ENCODE data around the gene HSF2BP.

HSF2BP gene

DNA sequence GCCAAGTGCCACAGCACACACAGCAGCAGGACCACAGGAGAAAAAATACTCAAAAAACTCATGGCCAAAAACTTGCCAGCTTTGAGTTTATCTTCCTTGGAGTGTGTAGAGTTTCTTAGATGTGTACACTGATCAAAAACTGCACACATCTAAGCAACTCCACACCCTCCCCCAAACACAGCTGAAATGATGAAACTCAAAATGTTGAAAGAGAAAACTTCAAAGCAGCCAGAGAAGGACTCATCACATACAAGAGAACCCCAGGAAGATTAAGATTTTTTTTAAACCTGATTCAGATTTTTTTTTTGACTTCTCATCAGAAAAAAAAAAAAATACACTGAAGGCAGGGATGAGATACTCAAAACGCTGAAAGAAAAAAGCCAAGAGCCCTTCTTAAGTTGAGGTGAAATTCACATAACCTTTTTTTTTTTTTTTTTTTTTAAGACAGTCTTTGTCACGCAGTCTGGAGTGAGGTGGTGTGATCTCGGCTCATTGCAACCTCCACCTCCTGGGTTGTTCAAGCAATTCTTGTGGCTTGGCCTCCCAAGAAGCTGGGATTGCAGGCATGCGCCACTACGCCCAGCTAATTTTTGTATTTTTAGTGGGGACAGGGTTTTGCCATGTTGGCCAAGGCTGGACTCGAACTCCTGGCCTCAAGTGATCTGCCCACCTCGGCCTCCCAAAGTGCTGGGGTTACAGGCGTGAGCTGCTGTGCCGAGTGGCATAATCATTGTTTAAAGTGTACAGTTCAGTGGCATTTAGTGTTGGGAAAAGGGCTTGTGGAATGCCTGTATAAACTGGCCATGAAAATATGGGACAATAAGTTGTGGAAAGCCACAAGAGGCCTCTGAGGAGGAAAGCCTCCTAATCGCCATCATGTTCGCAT is 38.7 kb upstream of the HSF2BP start:
- H3K9me3 ChIP-seq (ENCODE audit: control insufficient read depth in 2 of 2, low read length in 2 of 2): no peaks in the 10 kb centered on the region
- H3K4me3 ChIP-seq (ENCODE audit: low read length in 2 of 2): no peak overlapping the region
- peaks cover 5% of the 10 kb centered on the region in 2 donors for H3K4me1 ChIP-seq (ENCODE audit: control insufficient read depth in 2 of 2, insufficient read depth in 2 of 2, low read length in 2 of 2)
- H3K27me3 ChIP-seq (ENCODE audit: control insufficient read depth in 2 of 2, insufficient read depth in 2 of 2, low read length in 2 of 2): no peaks in the 10 kb centered on the region
- peaks cover 7 to 11% of the 10 kb centered on the region in 2 donors for H3K36me3 ChIP-seq (ENCODE audit: control insufficient read depth in 2 of 2, insufficient read depth in 2 of 2, low read length in 2 of 2)
- H3K27ac ChIP-seq (ENCODE audit: low read depth in 2 of 2, low read length in 2 of 2): no peak overlapping the region
- no peak overlapping the region for H3K9ac ChIP-seq (ENCODE audit: low read depth in 1 of 2, low read length in 2 of 2)

DNA sequence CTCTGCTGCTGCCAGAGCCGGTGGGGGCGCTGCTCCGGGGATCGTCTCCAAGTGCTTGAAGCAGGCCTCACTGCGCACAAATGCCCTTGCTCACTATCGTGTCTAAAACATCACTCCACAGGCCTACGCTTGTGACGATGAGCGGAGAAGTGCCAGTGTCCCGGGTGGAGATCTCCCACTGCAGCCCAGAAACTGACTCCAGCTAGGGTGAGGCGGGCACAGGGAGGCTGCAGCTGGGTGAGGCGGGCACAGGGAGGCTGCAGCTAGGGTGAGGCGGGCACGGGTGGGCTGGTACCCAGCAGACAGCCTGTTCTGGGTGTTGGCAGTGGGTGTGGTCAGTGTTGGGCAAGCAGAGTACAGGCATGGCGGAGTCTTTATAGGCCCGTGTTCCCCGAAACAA is 36.9 kb upstream of the HSF2BP start:
- no peak overlapping the region for H3K9ac ChIP-seq (ENCODE audit: low read depth in 1 of 2, low read length in 2 of 2)
- peaks cover 0 to 2% of the 10 kb centered on the region in 2 donors for H3K4me1 ChIP-seq (ENCODE audit: control insufficient read depth in 2 of 2, insufficient read depth in 2 of 2, low read length in 2 of 2)
- no peaks in the 10 kb centered on the region for H3K9me3 ChIP-seq (ENCODE audit: control insufficient read depth in 2 of 2, low read length in 2 of 2)
- H3K27ac ChIP-seq (ENCODE audit: low read depth in 2 of 2, low read length in 2 of 2): no peak overlapping the region
- no peaks in the 10 kb centered on the region for H3K27me3 ChIP-seq (ENCODE audit: control insufficient read depth in 2 of 2, insufficient read depth in 2 of 2, low read length in 2 of 2)
- peaks cover 15 to 22% of the 10 kb centered on the region in 2 donors for H3K36me3 ChIP-seq (ENCODE audit: control insufficient read depth in 2 of 2, insufficient read depth in 2 of 2, low read length in 2 of 2)
- H3K4me3 ChIP-seq (ENCODE audit: low read length in 2 of 2): no peak overlapping the region

- Histone ChIP-seq H3K9me3 (ENCODE audit: control insufficient read depth in 2 of 2, low read length in 2 of 2) (no peaks in the 10 kb centered on the region), H3K4me1 (ENCODE audit: control insufficient read depth in 2 of 2, insufficient read depth in 2 of 2, low read length in 2 of 2) (no peaks in the 10 kb centered on the region), H3K9ac (ENCODE audit: low read depth in 1 of 2, low read length in 2 of 2) (no peak overlapping the region), H3K36me3 (ENCODE audit: control insufficient read depth in 2 of 2, insufficient read depth in 2 of 2, low read length in 2 of 2) (peaks cover 29 to 32% of the 10 kb centered on the region in 2 donors), H3K27ac (ENCODE audit: low read depth in 2 of 2, low read length in 2 of 2) (no peak overlapping the region), H3K4me3 (ENCODE audit: low read length in 2 of 2) (no peak overlapping the region), H3K27me3 (ENCODE audit: control insufficient read depth in 2 of 2, insufficient read depth in 2 of 2, low read length in 2 of 2) (no peaks in the 10 kb centered on the region)
Measured at GRCh38 chr21:43694437-43695079, 35.3 kb upstream of the HSF2BP start.

DNA sequence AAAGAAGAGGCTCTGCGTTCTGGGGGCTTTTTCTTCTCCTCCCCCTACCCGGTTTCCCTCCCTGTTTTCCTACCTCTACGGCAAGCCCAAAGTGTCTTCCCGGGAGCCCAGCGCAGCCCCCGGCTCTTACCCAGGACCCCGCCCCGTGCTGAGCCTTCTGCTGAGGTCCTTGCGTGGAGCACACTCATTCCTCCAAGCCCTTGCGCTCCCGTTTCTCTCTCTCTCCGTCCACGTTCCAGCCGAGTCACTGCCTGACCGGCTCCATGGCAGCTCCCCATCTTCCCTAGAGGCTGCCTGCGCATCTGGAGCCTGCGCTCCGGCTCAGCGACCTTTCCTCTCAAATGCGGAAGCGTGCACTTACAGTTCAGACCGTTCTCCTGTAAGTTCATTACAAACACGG is 34.7 kb upstream of the HSF2BP start:
- Histone ChIP-seq H3K36me3 (ENCODE audit: control insufficient read depth in 2 of 2, insufficient read depth in 2 of 2, low read length in 2 of 2) (peaks cover 31 to 38% of the 10 kb centered on the region in 2 donors), H3K9ac (ENCODE audit: low read depth in 1 of 2, low read length in 2 of 2) (no peak overlapping the region), H3K4me1 (ENCODE audit: control insufficient read depth in 2 of 2, insufficient read depth in 2 of 2, low read length in 2 of 2) (no peaks in the 10 kb centered on the region)

DNA sequence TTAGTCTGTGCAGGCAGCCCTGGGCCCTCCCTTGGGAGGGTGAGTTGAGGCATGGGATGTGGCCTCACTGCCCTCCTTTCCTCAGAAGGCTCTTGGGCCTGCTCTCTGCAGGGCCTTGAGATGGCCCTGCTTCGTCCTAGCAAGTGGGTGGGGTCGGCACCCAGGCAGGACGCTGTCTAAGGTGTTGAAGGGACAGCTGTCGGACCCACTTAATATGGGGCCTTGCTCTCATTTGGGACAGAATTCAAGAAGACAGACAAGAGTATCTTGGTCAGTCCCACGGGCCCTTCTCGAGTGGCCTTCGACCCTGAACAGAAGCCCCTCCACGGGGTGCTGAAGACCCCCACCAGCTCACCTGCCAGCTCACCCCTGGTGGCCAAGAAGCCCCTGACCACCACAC is 33.7 kb upstream of the HSF2BP start:
- no peak overlapping the region for H3K9ac ChIP-seq (ENCODE audit: low read depth in 1 of 2, low read length in 2 of 2)
- no peaks in the 10 kb centered on the region for H3K9me3 ChIP-seq (ENCODE audit: control insufficient read depth in 2 of 2, low read length in 2 of 2)
- H3K27me3 ChIP-seq (ENCODE audit: control insufficient read depth in 2 of 2, insufficient read depth in 2 of 2, low read length in 2 of 2): no peaks in the 10 kb centered on the region
- no peak overlapping the region for H3K27ac ChIP-seq (ENCODE audit: low read depth in 2 of 2, low read length in 2 of 2)
- H3K4me3 ChIP-seq (ENCODE audit: low read length in 2 of 2): no peak overlapping the region
- no peaks in the 10 kb centered on the region for H3K4me1 ChIP-seq (ENCODE audit: control insufficient read depth in 2 of 2, insufficient read depth in 2 of 2, low read length in 2 of 2)
- peaks cover 31 to 47% of the 10 kb centered on the region in 2 donors for H3K36me3 ChIP-seq (ENCODE audit: control insufficient read depth in 2 of 2, insufficient read depth in 2 of 2, low read length in 2 of 2)

More for the DNA sequence above, 34.7 kb upstream of the HSF2BP start:
- Histone ChIP-seq H3K27ac (ENCODE audit: low read depth in 2 of 2, low read length in 2 of 2) (no peak overlapping the region), H3K4me3 (ENCODE audit: low read length in 2 of 2) (no peak overlapping the region), H3K27me3 (ENCODE audit: control insufficient read depth in 2 of 2, insufficient read depth in 2 of 2, low read length in 2 of 2) (no peaks in the 10 kb centered on the region), H3K9me3 (ENCODE audit: control insufficient read depth in 2 of 2, low read length in 2 of 2) (no peaks in the 10 kb centered on the region)

- H3K27me3 ChIP-seq (ENCODE audit: control insufficient read depth in 2 of 2, insufficient read depth in 2 of 2, low read length in 2 of 2): no peaks in the 10 kb centered on the region
- H3K4me1 ChIP-seq (ENCODE audit: control insufficient read depth in 2 of 2, insufficient read depth in 2 of 2, low read length in 2 of 2): no peaks in the 10 kb centered on the region
- H3K36me3 ChIP-seq (ENCODE audit: control insufficient read depth in 2 of 2, insufficient read depth in 2 of 2, low read length in 2 of 2): peaks cover 38 to 58% of the 10 kb centered on the region in 2 donors
- H3K9me3 ChIP-seq (ENCODE audit: control insufficient read depth in 2 of 2, low read length in 2 of 2): no peaks in the 10 kb centered on the region
- H3K4me3 ChIP-seq (ENCODE audit: low read length in 2 of 2): no peak overlapping the region
- no peak overlapping the region for H3K9ac ChIP-seq (ENCODE audit: low read depth in 1 of 2, low read length in 2 of 2)
- H3K27ac ChIP-seq (ENCODE audit: low read depth in 2 of 2, low read length in 2 of 2): no peak overlapping the region
Measured at GRCh38 chr21:43691801-43692200, 32.5 kb upstream of the HSF2BP start.

GRCh38 chr21:43691086-43691795 is 32.0 kb upstream of the HSF2BP start:
- Histone ChIP-seq H3K36me3 (ENCODE audit: control insufficient read depth in 2 of 2, insufficient read depth in 2 of 2, low read length in 2 of 2) (peaks cover 44 to 63% of the 10 kb centered on the region in 2 donors), H3K9ac (ENCODE audit: low read depth in 1 of 2, low read length in 2 of 2) (no peak overlapping the region), H3K4me3 (ENCODE audit: low read length in 2 of 2) (no peak overlapping the region), H3K27ac (ENCODE audit: low read depth in 2 of 2, low read length in 2 of 2) (no peak overlapping the region), H3K9me3 (ENCODE audit: control insufficient read depth in 2 of 2, low read length in 2 of 2) (no peaks in the 10 kb centered on the region), H3K27me3 (ENCODE audit: control insufficient read depth in 2 of 2, insufficient read depth in 2 of 2, low read length in 2 of 2) (no peaks in the 10 kb centered on the region), H3K4me1 (ENCODE audit: control insufficient read depth in 2 of 2, insufficient read depth in 2 of 2, low read length in 2 of 2) (no peaks in the 10 kb centered on the region)

GRCh38 chr21:43690346-43690745 is 31.1 kb upstream of the HSF2BP start:
- H3K9ac ChIP-seq (ENCODE audit: low read depth in 1 of 2, low read length in 2 of 2): no peak overlapping the region
- peaks cover 49 to 70% of the 10 kb centered on the region in 2 donors for H3K36me3 ChIP-seq (ENCODE audit: control insufficient read depth in 2 of 2, insufficient read depth in 2 of 2, low read length in 2 of 2)
- no peak overlapping the region for H3K27ac ChIP-seq (ENCODE audit: low read depth in 2 of 2, low read length in 2 of 2)
- no peaks in the 10 kb centered on the region for H3K27me3 ChIP-seq (ENCODE audit: control insufficient read depth in 2 of 2, insufficient read depth in 2 of 2, low read length in 2 of 2)
- H3K9me3 ChIP-seq (ENCODE audit: control insufficient read depth in 2 of 2, low read length in 2 of 2): no peaks in the 10 kb centered on the region
- H3K4me3 ChIP-seq (ENCODE audit: low read length in 2 of 2): no peak overlapping the region
- H3K4me1 ChIP-seq (ENCODE audit: control insufficient read depth in 2 of 2, insufficient read depth in 2 of 2, low read length in 2 of 2): no peaks in the 10 kb centered on the region

GRCh38 chr21:43689556-43690337 is 30.5 kb upstream of the HSF2BP start:
- Histone ChIP-seq H3K36me3 (ENCODE audit: control insufficient read depth in 2 of 2, insufficient read depth in 2 of 2, low read length in 2 of 2) (peaks cover 53 to 74% of the 10 kb centered on the region in 2 donors), H3K27me3 (ENCODE audit: control insufficient read depth in 2 of 2, insufficient read depth in 2 of 2, low read length in 2 of 2) (no peaks in the 10 kb centered on the region), H3K27ac (ENCODE audit: low read depth in 2 of 2, low read length in 2 of 2) (no peak overlapping the region), H3K4me3 (ENCODE audit: low read length in 2 of 2) (no peak overlapping the region), H3K4me1 (ENCODE audit: control insufficient read depth in 2 of 2, insufficient read depth in 2 of 2, low read length in 2 of 2) (no peaks in the 10 kb centered on the region), H3K9me3 (ENCODE audit: control insufficient read depth in 2 of 2, low read length in 2 of 2) (no peaks in the 10 kb centered on the region), H3K9ac (ENCODE audit: low read depth in 1 of 2, low read length in 2 of 2) (no peak overlapping the region)
